GM12873 (cell line): ENCODE results near the gene DCUN1D5.

ENCODE experiments used
- CTCF ChIP-seq: IDR thresholded peaks from 2 replicates; pipeline ENCODE4 v1.5.1; 2012; ENCODE audit warnings: low read depth, mild to moderate bottlenecking, moderate library complexity, low read length, control low read depth; ENCODE audit not compliant: insufficient read depth; ENCODE audit errors: missing control alignments

DCUN1D5 gene

GRCh38 chr11:103108933-103109817 lies 17.2 kb upstream of the DCUN1D5 start, which contains the start of gene DYNC2H1:
TSS of gene DYNC2H1 (plus strand) at chr11:103109426. CDS start at chr11:103109575, 149 bp downstream.
- TF ChIP-seq CTCF, result peak; percentile 63

- no peak for TF ChIP-seq CTCF
Measured at GRCh38 chr11:103097279-103097678, 5.3 kb upstream of the DCUN1D5 start.

GRCh38 chr11:103091064-103091800 lies 728 bp downstream of the DCUN1D5 start:
- TF ChIP-seq CTCF, result no peak

- no peak for TF ChIP-seq CTCF
Measured at GRCh38 chr11:103086461-103086860, 5.5 kb downstream of the DCUN1D5 start.

GRCh38 chr11:103085758-103086365 lies 6.1 kb downstream of the DCUN1D5 start:
- TF ChIP-seq CTCF, result no peak

GRCh38 chr11:103079833-103080232 lies 12.1 kb downstream of the DCUN1D5 start:
- no peak for TF ChIP-seq CTCF

GRCh38 chr11:103078710-103079109 lies 13.2 kb downstream of the DCUN1D5 start:
- no peak for TF ChIP-seq CTCF
